Choroid plexus epithelial cell (primary cell): Measurements from ENCODE around the gene HAUS1.

ENCODE experiments used
- DNase-seq: peaks from one replicate; pipeline ENCODE4 v3.0.0-alpha.2; 2010; ENCODE audit warnings: low read depth
- H3K4me3 ChIP-seq: 2 replicates; pipeline ENCODE4 v1.5.1; 2011; ENCODE audit warnings: low read depth, mild to moderate bottlenecking, control low read depth, low read length, moderate library complexity
- TF ChIP-seq, protein P1 (sequence below): conservative IDR thresholded peaks from 2 replicates; pipeline ENCODE4 v1.5.1; 2011; ENCODE audit warnings: low read depth, mild to moderate bottlenecking, control low read depth, inconsistent platforms, low read length, moderate library complexity

Gene HAUS1

DNA sequence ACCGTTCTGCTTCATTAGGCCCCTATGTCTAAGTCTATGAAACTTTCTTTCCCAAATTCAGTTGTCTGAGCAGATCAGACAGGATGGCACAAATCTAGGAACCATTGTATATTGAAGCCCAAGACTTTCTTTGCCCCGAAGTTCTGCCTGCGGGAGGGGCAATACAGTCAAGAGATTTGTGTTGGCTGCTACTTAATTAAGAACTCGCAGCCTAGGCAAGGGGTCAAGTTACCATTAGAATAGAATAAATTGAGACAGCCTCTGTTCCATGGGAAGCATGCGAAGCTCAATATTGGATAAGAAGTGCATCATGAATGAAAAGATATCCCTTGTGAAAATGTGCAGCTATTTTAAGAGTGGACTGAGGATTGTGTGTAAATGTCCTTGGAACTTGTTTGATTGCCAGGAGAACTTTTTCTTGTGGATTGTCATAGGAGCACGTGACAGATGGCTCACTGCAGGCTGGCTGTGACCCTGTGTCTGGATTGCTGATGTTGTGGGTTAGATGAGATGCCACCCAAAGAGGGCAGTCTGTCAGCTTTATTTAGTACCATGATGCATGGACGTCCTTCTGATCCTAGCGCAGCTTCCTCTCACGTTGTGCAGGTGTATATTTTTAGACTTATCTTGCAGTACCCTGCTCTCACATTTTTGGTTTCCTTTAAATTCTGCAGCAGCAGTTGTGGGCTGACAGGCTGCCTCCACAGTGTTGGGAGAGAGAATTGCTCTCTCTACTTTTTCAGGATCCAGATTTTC, 30.9 kb downstream of the HAUS1 start:
- DNase-seq, result no peak
- H3K4me3 ChIP-seq, result no peak overlapping the region
- TF ChIP-seq, protein P1, sequence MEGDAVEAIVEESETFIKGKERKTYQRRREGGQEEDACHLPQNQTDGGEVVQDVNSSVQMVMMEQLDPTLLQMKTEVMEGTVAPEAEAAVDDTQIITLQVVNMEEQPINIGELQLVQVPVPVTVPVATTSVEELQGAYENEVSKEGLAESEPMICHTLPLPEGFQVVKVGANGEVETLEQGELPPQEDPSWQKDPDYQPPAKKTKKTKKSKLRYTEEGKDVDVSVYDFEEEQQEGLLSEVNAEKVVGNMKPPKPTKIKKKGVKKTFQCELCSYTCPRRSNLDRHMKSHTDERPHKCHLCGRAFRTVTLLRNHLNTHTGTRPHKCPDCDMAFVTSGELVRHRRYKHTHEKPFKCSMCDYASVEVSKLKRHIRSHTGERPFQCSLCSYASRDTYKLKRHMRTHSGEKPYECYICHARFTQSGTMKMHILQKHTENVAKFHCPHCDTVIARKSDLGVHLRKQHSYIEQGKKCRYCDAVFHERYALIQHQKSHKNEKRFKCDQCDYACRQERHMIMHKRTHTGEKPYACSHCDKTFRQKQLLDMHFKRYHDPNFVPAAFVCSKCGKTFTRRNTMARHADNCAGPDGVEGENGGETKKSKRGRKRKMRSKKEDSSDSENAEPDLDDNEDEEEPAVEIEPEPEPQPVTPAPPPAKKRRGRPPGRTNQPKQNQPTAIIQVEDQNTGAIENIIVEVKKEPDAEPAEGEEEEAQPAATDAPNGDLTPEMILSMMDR, result no peak

- no peak for DNase-seq
- no peak overlapping the region for H3K4me3 ChIP-seq
- TF ChIP-seq, protein P1, result no peak
Measured at GRCh38 chr18:46140173-46140572, 36.0 kb downstream of the HAUS1 start.

DNA sequence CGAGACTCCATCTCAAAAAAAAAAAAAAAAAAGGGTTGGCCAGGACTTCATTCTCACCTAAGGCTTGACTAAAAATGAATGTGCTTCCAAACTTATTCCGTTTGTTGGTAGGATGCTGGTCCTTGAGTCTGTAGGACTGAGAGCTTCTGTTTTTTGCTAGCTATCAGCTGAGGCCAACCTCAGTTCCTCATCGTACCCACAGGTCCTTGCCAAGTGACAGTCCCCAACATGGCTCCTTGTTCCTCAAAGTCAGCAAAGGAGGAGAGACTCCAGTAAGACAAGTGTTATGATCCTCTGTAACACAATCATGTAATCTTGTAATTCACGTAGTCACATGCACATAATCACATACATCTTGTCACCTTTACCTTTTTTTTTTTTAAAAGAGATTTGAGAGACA, 37.0 kb downstream of the HAUS1 start:
- no peak for DNase-seq
- H3K4me3 ChIP-seq, result no peak overlapping the region
- TF ChIP-seq, protein P1, result no peak

DNA sequence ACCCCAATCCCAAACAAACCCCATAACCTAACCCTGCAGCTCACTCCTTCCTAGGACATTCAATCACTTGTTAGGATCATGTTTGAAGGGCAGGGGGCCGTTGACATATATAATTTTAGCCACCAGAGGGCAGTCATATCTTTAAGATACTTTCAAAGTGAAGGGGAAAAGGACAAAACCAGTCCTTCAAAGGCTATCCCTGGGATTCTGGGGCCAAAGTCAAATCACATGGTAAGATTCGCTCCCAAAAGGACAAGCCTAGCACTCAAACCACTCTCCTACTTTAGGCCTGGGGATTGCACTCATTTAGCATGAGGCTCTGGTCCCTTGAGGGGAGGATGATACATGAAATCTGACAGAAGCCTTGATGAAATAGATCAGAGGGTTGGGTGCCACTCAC, 44.6 kb downstream of the HAUS1 start:
- TF ChIP-seq, protein P1, result peak; percentile 62
- peak; percentile 73 for DNase-seq
- H3K4me3 ChIP-seq, result no peak overlapping the region

GRCh38 chr18:46152436-46152807, 48.2 kb downstream of the HAUS1 start:
- no peak overlapping the region for H3K4me3 ChIP-seq
- TF ChIP-seq, protein P1, result no peak

GRCh38 chr18:46152808-46153617, 48.8 kb downstream of the HAUS1 start:
- DNase-seq, result peak; percentile 8
- no peak overlapping the region for H3K4me3 ChIP-seq
- TF ChIP-seq, protein P1, result no peak

More at GRCh38 chr18:46152436-46152807, 48.2 kb downstream of the HAUS1 start:
- peak; percentile 53 for DNase-seq

- H3K4me3 ChIP-seq, result no peak overlapping the region
- TF ChIP-seq, protein P1, result no peak
- DNase-seq, result peak; percentile 80
Measured at GRCh38 chr18:46155641-46156051, 51.5 kb downstream of the HAUS1 start.
